Endothelial cell of umbilical vein (primary cell): ENCODE results near the gene CERKL.

Source experiments
- EZH2 ChIP-seq: IDR thresholded peaks from 2 replicates; pipeline ENCODE4 v1.6.1; 2012; ENCODE audit warnings: borderline replicate concordance, low read depth, mild to moderate bottlenecking, moderate library complexity, low read length, inconsistent platforms; ENCODE audit not compliant: severe bottlenecking
- POLR2A ChIP-seq: IDR thresholded peaks from 2 replicates; pipeline ENCODE4 v1.6.1; 2012; ENCODE audit warnings: low read depth, mild to moderate bottlenecking, control low read depth, low read length
- POLR2AphosphoS5 ChIP-seq: IDR thresholded peaks from 2 replicates; pipeline ENCODE4 v1.6.1; 2012; ENCODE audit warnings: low read depth, mild to moderate bottlenecking, control low read depth, low read length, moderate library complexity; ENCODE audit not compliant: insufficient read depth
- TF ChIP-seq, protein P1 (sequence below): IDR thresholded peaks from 2 replicates; pipeline ENCODE4 v1.6.1; 2011; ENCODE audit not compliant: insufficient read depth, insufficient read length
- TF ChIP-seq, protein P2 (sequence below), 2 donors: IDR thresholded peaks; 1 replicate in 1 of 2; 2 replicates in 1 of 2; pipeline ENCODE4 v1.5.1; 2011; ENCODE audit warnings: low read length in 2 of 2, mild to moderate bottlenecking in 2 of 2, moderate library complexity in 2 of 2, control low read depth in 1 of 2, inconsistent platforms in 1 of 2, low read depth in 1 of 2; ENCODE audit not compliant: insufficient read depth in 1 of 2; ENCODE audit errors: extremely low read depth in 1 of 2

DNA sequence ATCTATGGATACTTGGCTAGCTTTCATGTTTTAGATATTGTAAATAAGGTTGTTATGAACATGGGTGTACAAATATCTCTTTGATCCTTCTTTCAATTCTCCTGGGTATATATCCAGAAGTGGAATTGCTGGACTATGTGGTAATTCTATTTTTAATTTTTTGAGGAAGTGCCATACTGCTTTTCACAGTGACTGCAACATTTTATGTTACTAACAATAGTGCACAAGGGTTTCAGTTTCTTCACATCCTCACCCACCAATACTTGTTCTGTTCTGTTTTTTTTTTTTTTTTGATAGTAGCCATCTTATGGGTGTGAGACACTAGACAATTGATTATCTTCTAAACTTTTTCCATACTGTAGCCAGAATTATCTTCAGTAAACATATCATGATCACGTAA is 40.7 kb upstream of the CERKL start:
- TF ChIP-seq POLR2A (no peak), EZH2 (no peak), POLR2AphosphoS5 (no peak)
- TF ChIP-seq, protein P1, sequence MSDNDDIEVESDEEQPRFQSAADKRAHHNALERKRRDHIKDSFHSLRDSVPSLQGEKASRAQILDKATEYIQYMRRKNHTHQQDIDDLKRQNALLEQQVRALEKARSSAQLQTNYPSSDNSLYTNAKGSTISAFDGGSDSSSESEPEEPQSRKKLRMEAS: no peak
- TF ChIP-seq, protein P2, sequence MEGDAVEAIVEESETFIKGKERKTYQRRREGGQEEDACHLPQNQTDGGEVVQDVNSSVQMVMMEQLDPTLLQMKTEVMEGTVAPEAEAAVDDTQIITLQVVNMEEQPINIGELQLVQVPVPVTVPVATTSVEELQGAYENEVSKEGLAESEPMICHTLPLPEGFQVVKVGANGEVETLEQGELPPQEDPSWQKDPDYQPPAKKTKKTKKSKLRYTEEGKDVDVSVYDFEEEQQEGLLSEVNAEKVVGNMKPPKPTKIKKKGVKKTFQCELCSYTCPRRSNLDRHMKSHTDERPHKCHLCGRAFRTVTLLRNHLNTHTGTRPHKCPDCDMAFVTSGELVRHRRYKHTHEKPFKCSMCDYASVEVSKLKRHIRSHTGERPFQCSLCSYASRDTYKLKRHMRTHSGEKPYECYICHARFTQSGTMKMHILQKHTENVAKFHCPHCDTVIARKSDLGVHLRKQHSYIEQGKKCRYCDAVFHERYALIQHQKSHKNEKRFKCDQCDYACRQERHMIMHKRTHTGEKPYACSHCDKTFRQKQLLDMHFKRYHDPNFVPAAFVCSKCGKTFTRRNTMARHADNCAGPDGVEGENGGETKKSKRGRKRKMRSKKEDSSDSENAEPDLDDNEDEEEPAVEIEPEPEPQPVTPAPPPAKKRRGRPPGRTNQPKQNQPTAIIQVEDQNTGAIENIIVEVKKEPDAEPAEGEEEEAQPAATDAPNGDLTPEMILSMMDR (IDR thresholded peaks at IDR 0.05; ENCODE audit: extremely low read depth in 1 of 2, insufficient read depth in 1 of 2, low read depth in 1 of 2, low read length in 2 of 2): no peak
